IMR-90 (cell line): ENCODE data around the gene STON2.

Source experiments
- BHLHE40 ChIP-seq: fragments of 150-350 bp; IDR thresholded peaks from 2 replicates; pipeline ENCODE4 v1.6.1; 2016; ENCODE audit warnings: mild to moderate bottlenecking, low read depth, low read length
- CHD1 ChIP-seq: IDR thresholded peaks from 2 replicates; pipeline ENCODE4 v1.6.1; 2012; ENCODE audit warnings: low read depth, low read length, improper control_type of control experiment
- CTCF ChIP-seq: conservative IDR thresholded peaks from 2 replicates; pipeline ENCODE4 v1.5.1; 2012; ENCODE audit warnings: mild to moderate bottlenecking, low read depth, low read length, improper control_type of control experiment
- ELK1 ChIP-seq: fragments of 150-350 bp; IDR thresholded peaks from 2 replicates; pipeline ENCODE4 v1.6.1; 2016; ENCODE audit warnings: low read depth, mild to moderate bottlenecking, low read length, moderate library complexity, borderline replicate concordance
- POLR2A ChIP-seq: IDR thresholded peaks from 2 replicates; pipeline ENCODE4 v1.6.1; 2012; ENCODE audit warnings: mild to moderate bottlenecking, low read depth, low read length
- RAD21 ChIP-seq: IDR thresholded peaks from 2 replicates; pipeline ENCODE4 v1.6.1; 2012; ENCODE audit warnings: low read length, improper control_type of control experiment
- RCOR1 ChIP-seq: IDR thresholded peaks from 2 replicates; pipeline ENCODE4 v1.6.1; 2012; ENCODE audit warnings: mild to moderate bottlenecking, low read length, improper control_type of control experiment; ENCODE audit not compliant: insufficient replicate concordance
- RFX5 ChIP-seq: IDR thresholded peaks from 2 replicates; pipeline ENCODE4 v1.8.0; 2012; ENCODE audit warnings: low read depth, mild to moderate bottlenecking, low read length, moderate library complexity
- SMC3 ChIP-seq: fragments of 150-350 bp; IDR thresholded peaks from 2 replicates; pipeline ENCODE4 v1.6.1; 2016; ENCODE audit warnings: low read depth, mild to moderate bottlenecking, antibody characterized with exemption, low read length, moderate library complexity
- USF2 ChIP-seq: fragments of 150-350 bp; IDR thresholded peaks from 2 replicates; pipeline ENCODE4 v1.6.1; 2017; ENCODE audit warnings: mild to moderate bottlenecking, antibody characterized with exemption, low read length, low read depth

- no peak for TF ChIP-seq CTCF
- no peak for TF ChIP-seq BHLHE40
- TF ChIP-seq ELK1 = no peak
- no peak for TF ChIP-seq POLR2A
- TF ChIP-seq SMC3 = no peak
- no peak for TF ChIP-seq RCOR1
- no peak for TF ChIP-seq USF2
- TF ChIP-seq CHD1 = no peak
- no peak for TF ChIP-seq RAD21
- no peak for TF ChIP-seq RFX5
Measured at GRCh38 chr14:81427348-81428058, 27.4 kb upstream of the STON2 start.
